Stimulated activated naive B cell treated with anti-CD40 and anti-IgM and Interleukin-4, amounts not matched to agents 10 μg/mL and 1 μg/mL and 100 μg/mL, for 72 hours (primary cell): Measurements from ENCODE around the gene VDAC1.
A peak's percentile ranks its signal among the peaks of the same experiment; 100 is the strongest.

Experiments used
- ATAC-seq, 2 donors: fragments of 150-1000 bp; cut with Tn5 transposase; replicated peaks; 2 replicates each; pipeline ENCODE4 v1.10.0; 2021; ENCODE audit warnings: moderate library complexity in 1 of 2
- DNase-seq: peaks from one replicate; pipeline ENCODE4 v3.0.0; 2021
- H3K27ac Mint-ChIP-seq: one replicate; pipeline ENCODE4 v1.8.0; 2022; ENCODE audit warnings: mild to moderate bottlenecking, mixed read lengths
- H3K27me3 Mint-ChIP-seq, 2 donors: one replicate each; pipeline ENCODE4 v1.8.0; 2022; ENCODE audit warnings: mixed read lengths in 2 of 2
- H3K36me3 Mint-ChIP-seq, 2 donors: one replicate each; pipeline ENCODE4 v1.8.0; 2022; ENCODE audit warnings: mixed read lengths in 2 of 2, mild to moderate bottlenecking in 1 of 2
- H3K4me1 Mint-ChIP-seq, 2 donors: one replicate each; pipeline ENCODE4 v1.8.0; 2022; ENCODE audit warnings: mixed read lengths in 2 of 2, mild to moderate bottlenecking in 1 of 2
- H3K4me3 Mint-ChIP-seq, 2 donors: one replicate each; pipeline ENCODE4 v1.8.0; 2022; ENCODE audit warnings: mild to moderate bottlenecking in 2 of 2, mixed read lengths in 2 of 2, moderate library complexity in 1 of 2
- H3K9me3 Mint-ChIP-seq, 2 donors: one replicate each; pipeline ENCODE4 v1.8.0; 2022; ENCODE audit warnings: mixed read lengths in 2 of 2, mild to moderate bottlenecking in 1 of 2

Gene VDAC1

DNA sequence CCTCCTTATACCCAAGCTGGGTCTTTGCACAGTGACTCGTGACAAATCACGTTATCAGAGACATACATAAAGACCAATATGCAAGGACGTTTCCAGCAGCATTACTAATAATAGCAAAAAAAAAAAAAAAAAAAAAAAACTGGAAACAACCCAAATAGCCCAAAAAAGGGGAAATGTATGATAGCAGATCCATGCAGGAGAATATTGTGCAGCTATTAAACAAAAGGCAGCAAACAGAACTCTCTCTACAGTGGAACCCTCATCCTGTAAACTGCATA is 74.0 kb downstream of the VDAC1 start:
- DNase-seq (no peak), ATAC-seq (no peak)
- Mint-ChIP-seq H3K27me3 (no peaks in the 10 kb centered on the region), H3K36me3 (peaks cover 0 to 5% of the 10 kb centered on the region in 2 donors), H3K9me3 (peaks cover 1 to 2% of the 10 kb centered on the region in 2 donors), H3K27ac (peak overlapping the region; percentile 98), H3K4me3 (peak overlapping the region; percentile 69 to 74), H3K4me1 (peaks cover 78 to 94% of the 10 kb centered on the region in 2 donors)

- peaks cover 0 to 5% of the 10 kb centered on the region in 2 donors for H3K36me3 Mint-ChIP-seq
- ATAC-seq (peak; percentile 44 to 49), DNase-seq (peak; percentile 72)
- H3K4me3 Mint-ChIP-seq: peak overlapping the region; percentile 69 to 74
- peaks cover 77 to 94% of the 10 kb centered on the region in 2 donors for H3K4me1 Mint-ChIP-seq
- H3K27ac Mint-ChIP-seq: peak overlapping the region; percentile 98
- H3K9me3 Mint-ChIP-seq: peaks cover 0 to 2% of the 10 kb centered on the region in 2 donors
- no peaks in the 10 kb centered on the region for H3K27me3 Mint-ChIP-seq
Observed at GRCh38 chr5:133930061-133930812, 74.5 kb downstream of the VDAC1 start.

GRCh38 chr5:133928587-133929393 is 76.0 kb downstream of the VDAC1 start:
- Mint-ChIP-seq H3K36me3 (peaks cover 0 to 5% of the 10 kb centered on the region in 2 donors), H3K27me3 (no peaks in the 10 kb centered on the region), H3K9me3 (peaks cover 0 to 2% of the 10 kb centered on the region in 2 donors), H3K4me1 (peaks cover 73 to 94% of the 10 kb centered on the region in 2 donors), H3K4me3 (peak overlapping the region; percentile 66 to 74), H3K27ac (peak overlapping the region; percentile 98)
- DNase-seq: peak; percentile 39
- peak; percentile 47 to 57 for ATAC-seq

DNA sequence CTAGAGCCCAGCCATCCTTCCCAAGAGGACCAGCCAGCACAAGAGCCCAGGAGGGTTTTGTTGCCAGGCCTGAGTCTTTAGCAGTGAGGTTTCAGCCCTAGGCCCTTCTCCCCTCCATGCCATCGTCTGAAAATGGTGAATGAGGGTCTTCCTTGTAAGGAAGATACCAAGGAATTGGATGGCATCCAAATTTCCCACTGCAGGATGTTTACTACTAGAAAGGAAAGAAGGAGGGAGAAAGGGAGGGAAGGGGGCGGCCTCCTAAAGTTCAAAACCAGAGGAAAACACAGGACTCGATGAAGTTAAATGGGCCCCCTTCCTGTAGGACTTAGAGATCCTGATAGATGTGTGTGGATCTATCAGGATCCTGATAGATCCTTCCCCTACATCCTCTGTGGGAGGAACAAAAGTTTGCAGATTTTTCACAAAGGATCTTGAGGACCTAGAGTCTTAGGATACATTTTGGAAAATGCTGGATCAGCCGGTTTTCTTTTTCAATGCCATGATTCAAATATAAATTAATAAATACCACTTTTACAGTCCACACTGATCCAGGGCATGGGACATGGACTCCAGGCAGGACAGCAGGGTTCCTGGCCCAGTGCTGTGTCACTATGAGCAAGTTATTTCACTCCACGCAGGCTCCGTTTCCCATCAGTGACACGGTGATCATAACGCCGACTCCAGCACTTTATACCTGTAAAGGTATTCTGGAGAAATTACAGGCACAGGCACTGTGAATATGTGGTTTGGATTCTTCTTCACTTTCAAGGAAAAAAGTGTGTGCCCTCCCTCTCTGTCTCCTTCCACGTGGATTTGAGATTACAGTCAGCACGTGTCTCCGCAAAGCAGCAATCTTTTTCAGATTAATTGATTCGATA is 77.2 kb downstream of the VDAC1 start:
- H3K27ac Mint-ChIP-seq: peak overlapping the region; percentile 98
- no peaks in the 10 kb centered on the region for H3K27me3 Mint-ChIP-seq
- no peak overlapping the region for H3K4me3 Mint-ChIP-seq
- DNase-seq (no peak), ATAC-seq (no peak)
- peaks cover 0 to 2% of the 10 kb centered on the region in 2 donors for H3K9me3 Mint-ChIP-seq
- H3K4me1 Mint-ChIP-seq: peaks cover 63 to 86% of the 10 kb centered on the region in 2 donors
- H3K36me3 Mint-ChIP-seq: peaks cover 0 to 5% of the 10 kb centered on the region in 2 donors

DNA sequence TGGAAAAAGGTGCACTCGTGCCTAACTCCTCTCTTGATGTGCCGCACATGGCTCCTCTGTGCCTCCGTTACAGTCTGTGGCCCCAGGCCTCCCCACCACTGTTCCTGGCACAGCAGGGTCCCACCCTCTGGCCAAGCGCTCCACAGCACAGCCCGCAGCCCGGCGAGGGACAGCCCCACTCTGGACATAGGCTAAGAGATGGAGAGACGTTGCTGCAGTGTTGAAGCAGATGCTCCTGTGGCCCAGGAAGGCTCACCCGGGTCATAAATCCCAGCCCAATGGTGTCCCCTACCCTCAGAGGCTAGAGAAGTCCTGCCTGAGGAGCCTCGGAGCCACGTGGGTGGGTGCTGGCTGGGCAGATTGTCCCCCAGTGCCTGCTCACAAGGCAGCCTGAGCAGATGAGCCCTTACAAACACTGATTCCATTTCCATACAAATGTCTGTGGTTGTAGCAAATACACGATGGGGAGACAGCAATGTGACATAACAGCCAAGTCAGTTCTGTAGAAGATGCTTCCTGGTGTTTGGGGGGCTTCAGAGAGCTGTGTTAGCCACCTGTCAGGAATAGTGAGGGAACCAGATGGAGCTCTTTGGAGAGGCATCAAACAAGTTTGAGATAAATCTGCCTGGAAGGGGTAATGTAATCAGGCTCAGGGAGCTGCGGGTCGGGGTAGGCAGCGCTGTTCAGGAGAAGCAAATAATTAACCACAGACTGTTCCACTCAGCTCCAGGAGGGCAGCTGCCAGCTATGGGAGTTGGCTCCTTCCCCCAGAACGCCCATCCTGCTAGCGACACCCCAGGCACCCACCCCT is 78.1 kb downstream of the VDAC1 start:
- Mint-ChIP-seq H3K36me3 (peaks cover 0 to 5% of the 10 kb centered on the region in 2 donors), H3K4me3 (no peak overlapping the region), H3K4me1 (peaks cover 62 to 85% of the 10 kb centered on the region in 2 donors), H3K9me3 (peaks cover 0 to 2% of the 10 kb centered on the region in 2 donors), H3K27me3 (no peaks in the 10 kb centered on the region), H3K27ac (peak overlapping the region; percentile 89)
- DNase-seq (no peak), ATAC-seq (no peak)

DNA sequence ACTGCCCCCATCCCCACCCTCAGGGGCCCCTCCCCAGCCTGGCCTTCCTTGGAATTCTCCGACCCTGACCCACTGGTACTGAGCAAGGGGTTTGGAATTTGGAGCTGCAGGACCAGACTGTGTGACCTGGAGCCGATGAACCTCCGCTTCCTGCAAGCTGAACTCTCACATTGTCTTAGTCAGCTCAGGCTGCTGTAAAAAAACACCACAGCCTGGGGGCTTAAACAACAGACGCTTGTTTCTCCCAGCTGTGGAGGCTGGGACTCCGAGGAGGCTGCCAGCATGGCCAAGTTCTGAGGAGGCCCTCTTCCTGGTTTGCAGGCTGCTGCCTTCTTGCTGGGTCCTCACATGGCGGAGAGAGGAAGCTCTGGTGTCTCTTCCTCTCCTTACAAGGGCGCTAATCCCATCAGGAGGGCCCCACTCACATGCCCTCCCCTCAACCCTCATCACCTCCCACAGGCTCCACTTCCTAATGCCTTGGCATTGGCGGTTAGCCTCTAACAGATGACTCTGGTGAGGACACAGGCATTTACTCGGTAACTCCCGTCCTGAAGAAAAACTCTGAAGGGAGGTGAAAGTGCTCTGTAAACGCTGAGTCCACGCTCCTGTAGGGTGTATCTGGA is 78.8 kb downstream of the VDAC1 start:
- Mint-ChIP-seq H3K27me3 (no peaks in the 10 kb centered on the region), H3K4me3 (no peak overlapping the region), H3K27ac (peak overlapping the region; percentile 9), H3K9me3 (peaks cover 0 to 2% of the 10 kb centered on the region in 2 donors), H3K36me3 (peaks cover 0 to 5% of the 10 kb centered on the region in 2 donors), H3K4me1 (peaks cover 55 to 81% of the 10 kb centered on the region in 2 donors)
- ATAC-seq: no peak
- no peak for DNase-seq

- Mint-ChIP-seq H3K27ac (peak overlapping the region; percentile 57), H3K36me3 (peaks cover 0 to 5% of the 10 kb centered on the region in 2 donors), H3K4me1 (peaks cover 54 to 81% of the 10 kb centered on the region in 2 donors), H3K9me3 (peaks cover 0 to 2% of the 10 kb centered on the region in 2 donors), H3K27me3 (no peaks in the 10 kb centered on the region), H3K4me3 (no peak overlapping the region)
- DNase-seq (no peak), ATAC-seq (no peak)
Observed at GRCh38 chr5:133925269-133925668, 79.5 kb downstream of the VDAC1 start.

DNA sequence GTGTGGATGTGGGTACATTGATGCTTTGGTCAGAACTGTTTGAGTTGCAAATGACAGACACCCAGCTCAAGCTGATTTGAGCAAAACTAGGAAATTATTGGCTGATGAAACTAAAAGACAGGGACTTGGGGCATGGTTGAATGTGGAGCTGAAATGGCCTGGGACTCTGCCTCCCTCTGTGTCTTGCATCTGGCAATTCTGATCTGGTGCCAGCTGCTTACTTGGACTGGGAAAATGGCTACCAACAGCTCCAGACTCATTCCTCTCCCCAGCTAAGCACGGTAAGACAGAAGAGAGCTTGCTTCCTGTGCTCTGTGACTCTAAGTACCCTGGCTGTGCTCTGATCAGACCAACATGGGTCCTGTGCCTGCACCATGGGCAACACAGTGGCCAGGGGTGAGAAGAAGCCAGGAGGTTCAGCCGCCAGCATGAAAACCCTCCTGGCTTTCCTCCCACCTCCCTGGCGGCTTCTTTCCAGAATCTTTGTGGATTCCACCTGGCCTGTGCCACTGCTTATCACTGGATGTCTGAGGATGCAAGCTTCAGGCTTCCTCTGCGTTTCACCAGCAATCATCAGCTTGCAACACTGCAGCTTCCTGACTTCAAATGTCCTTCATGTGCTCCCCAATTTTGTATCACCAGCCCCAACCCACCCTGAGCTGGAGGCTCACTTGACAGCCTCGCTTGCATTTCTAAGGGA is 80.4 kb downstream of the VDAC1 start:
- H3K4me3 Mint-ChIP-seq: no peak overlapping the region
- DNase-seq (no peak), ATAC-seq (no peak)
- H3K4me1 Mint-ChIP-seq: peaks cover 53 to 81% of the 10 kb centered on the region in 2 donors
- peaks cover 0 to 2% of the 10 kb centered on the region in 2 donors for H3K9me3 Mint-ChIP-seq
- H3K36me3 Mint-ChIP-seq: peaks cover 0 to 5% of the 10 kb centered on the region in 2 donors
- peak overlapping the region; percentile 59 for H3K27ac Mint-ChIP-seq
- no peaks in the 10 kb centered on the region for H3K27me3 Mint-ChIP-seq

DNA sequence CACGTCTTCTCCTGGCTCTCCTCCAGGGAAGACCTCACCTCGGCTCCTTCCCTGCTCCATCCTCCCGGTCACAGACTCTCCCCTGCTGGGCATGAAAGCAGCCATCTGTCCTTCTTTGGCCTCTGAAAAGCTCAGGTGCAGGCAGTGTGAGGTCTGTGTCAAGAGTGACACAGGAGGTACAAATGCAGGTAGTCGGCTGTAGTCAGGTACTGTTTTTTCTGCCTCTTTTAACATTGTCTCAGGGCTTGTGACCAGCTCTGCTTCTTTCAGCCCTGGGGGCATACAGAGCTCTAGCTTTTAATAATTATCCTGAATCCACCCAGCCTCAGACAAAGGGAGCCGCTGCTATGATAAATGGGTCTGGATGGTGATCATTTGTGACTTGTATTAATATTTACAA is 82.8 kb downstream of the VDAC1 start:
- Mint-ChIP-seq H3K27me3 (no peaks in the 10 kb centered on the region), H3K27ac (no peak overlapping the region), H3K36me3 (peaks cover 0 to 5% of the 10 kb centered on the region in 2 donors), H3K4me1 (peaks cover 43 to 79% of the 10 kb centered on the region in 2 donors), H3K9me3 (peaks cover 0 to 2% of the 10 kb centered on the region in 2 donors), H3K4me3 (no peak overlapping the region)
- ATAC-seq (no peak), DNase-seq (no peak)
